DND-41 (cell line): Measurements from ENCODE around the gene LINGO1.

Experiments
- ATAC-seq: fragments of 200-7000 bp; cut with Tn5 transposase; 3 replicates; pipeline ENCODE4 v1.9.1; 2021; ENCODE audit warnings: low read depth; ENCODE audit not compliant: insufficient read depth
- DNase-seq: peaks from one replicate; pipeline ENCODE4 v3.0.0-alpha.2; 2020
- H2AFZ ChIP-seq: 2 replicates; pipeline ENCODE4 v1.6.0; 2012; ENCODE audit warnings: low read depth, low read length
- H3K27ac ChIP-seq: 2 replicates; pipeline ENCODE4 v1.5.1; 2012; ENCODE audit warnings: low read length, inconsistent platforms
- H3K27me3 ChIP-seq: fragments of 200-600 bp; sonication (generic); 2 replicates; pipeline ENCODE4 v1.6.0; 2012; ENCODE audit warnings: low read length, mild to moderate bottlenecking, inconsistent platforms; ENCODE audit not compliant: insufficient read depth, poor library complexity
- H3K36me3 ChIP-seq: 2 replicates; pipeline ENCODE4 v1.5.1; 2012; ENCODE audit warnings: low read length, inconsistent platforms; ENCODE audit not compliant: insufficient read depth
- H3K4me1 ChIP-seq: 2 replicates; pipeline ENCODE4 v1.5.1; 2012; ENCODE audit warnings: mild to moderate bottlenecking, low read length; ENCODE audit not compliant: insufficient read depth
- H3K4me2 ChIP-seq: 2 replicates; pipeline ENCODE4 v1.6.0; 2012; ENCODE audit warnings: mild to moderate bottlenecking, moderate library complexity, low read length, inconsistent platforms; ENCODE audit not compliant: insufficient read depth
- H3K4me3 ChIP-seq, 2 experiments: fragments of 200-600 bp in 1 of 2; shearing (Covaris generic) in 1 of 2; 2 replicates each; pipeline ENCODE4 v1.5.1; 2012 to 2016; ENCODE audit warnings: inconsistent platforms in 2 of 2, low read length in 2 of 2, mild to moderate bottlenecking in 2 of 2, low read depth in 1 of 2, moderate library complexity in 1 of 2
- H3K79me2 ChIP-seq: 2 replicates; pipeline ENCODE4 v1.6.0; 2012; ENCODE audit warnings: low read length, inconsistent platforms; ENCODE audit not compliant: insufficient read depth
- H3K9ac ChIP-seq: 2 replicates; pipeline ENCODE4 v1.6.0; 2012; ENCODE audit warnings: low read depth, mild to moderate bottlenecking, inconsistent platforms, low read length, moderate library complexity
- H3K9me3 ChIP-seq: 2 replicates; pipeline ENCODE4 v1.5.1; 2012; ENCODE audit warnings: low read length, moderate library complexity, mild to moderate bottlenecking, inconsistent platforms; ENCODE audit not compliant: insufficient read depth, severe bottlenecking
- H4K20me1 ChIP-seq: 2 replicates; pipeline ENCODE4 v1.6.0; 2012; ENCODE audit warnings: low read length; ENCODE audit not compliant: insufficient read depth
- EZH2 ChIP-seq: IDR thresholded peaks from 3 replicates; pipeline ENCODE4 v1.6.1; 2012; ENCODE audit warnings: borderline replicate concordance, low read depth, mild to moderate bottlenecking, moderate library complexity, low read length, inconsistent platforms; ENCODE audit not compliant: severe bottlenecking
- TF ChIP-seq, protein P1 (sequence below): IDR thresholded peaks from 2 replicates; pipeline ENCODE4 v1.5.1; 2012; ENCODE audit warnings: borderline replicate concordance, low read length, moderate library complexity, mild to moderate bottlenecking; ENCODE audit not compliant: poor library complexity, severe bottlenecking; ENCODE audit errors: extremely low read depth

Gene LINGO1

DNA sequence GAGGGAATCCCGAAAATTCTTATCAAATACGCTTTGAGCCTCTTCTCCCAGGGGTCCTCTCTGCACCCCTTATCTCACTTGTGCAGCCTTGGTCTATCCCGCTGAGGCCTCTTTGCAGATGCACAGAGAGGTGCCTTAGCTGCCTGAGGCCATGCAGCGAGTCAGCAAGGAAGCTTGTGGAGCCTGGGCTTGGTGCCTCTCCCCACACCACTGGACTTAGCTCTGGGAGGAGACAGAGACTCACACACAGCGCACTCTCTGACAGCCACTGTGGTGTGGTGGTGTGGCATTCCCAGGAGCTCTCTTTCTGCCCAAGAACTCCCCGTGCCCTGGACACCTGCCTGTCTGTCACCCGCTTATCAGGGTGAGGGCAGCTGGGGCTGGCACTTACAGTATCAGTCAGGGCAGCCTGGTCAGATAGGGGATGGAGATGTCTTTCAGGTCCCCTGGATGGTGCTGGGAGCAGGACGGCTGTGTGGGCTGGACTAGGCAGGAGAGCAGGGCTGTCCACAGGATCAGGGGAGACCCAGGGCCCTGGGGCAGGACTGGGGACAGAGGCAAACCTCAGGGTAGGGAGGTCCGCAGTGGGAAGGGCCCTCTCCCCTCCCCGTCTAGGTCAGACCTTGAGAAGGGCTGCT lies 10.2 kb upstream of the LINGO1 start:
- DNase-seq: no peak

DNA sequence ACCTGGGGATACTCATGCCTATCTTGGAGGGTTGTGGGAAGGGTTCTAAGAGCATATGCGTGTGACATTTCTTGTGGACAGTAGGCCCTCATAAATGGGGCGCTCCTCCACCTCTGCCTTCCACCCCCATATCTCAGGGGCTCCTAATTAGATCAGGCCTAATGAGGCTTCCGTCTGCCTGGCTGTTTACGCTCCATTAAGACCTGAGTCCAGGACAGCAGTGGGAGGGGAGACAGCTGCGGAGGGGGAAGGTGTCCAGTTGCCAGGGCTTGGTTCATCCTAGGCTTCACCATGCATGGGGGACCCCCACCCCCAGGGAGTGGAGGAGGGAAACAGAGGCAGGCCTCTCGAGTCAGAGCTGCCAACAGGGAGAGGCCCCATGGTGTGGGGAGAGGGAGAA lies 9.3 kb upstream of the LINGO1 start:
- TF ChIP-seq, protein P1, sequence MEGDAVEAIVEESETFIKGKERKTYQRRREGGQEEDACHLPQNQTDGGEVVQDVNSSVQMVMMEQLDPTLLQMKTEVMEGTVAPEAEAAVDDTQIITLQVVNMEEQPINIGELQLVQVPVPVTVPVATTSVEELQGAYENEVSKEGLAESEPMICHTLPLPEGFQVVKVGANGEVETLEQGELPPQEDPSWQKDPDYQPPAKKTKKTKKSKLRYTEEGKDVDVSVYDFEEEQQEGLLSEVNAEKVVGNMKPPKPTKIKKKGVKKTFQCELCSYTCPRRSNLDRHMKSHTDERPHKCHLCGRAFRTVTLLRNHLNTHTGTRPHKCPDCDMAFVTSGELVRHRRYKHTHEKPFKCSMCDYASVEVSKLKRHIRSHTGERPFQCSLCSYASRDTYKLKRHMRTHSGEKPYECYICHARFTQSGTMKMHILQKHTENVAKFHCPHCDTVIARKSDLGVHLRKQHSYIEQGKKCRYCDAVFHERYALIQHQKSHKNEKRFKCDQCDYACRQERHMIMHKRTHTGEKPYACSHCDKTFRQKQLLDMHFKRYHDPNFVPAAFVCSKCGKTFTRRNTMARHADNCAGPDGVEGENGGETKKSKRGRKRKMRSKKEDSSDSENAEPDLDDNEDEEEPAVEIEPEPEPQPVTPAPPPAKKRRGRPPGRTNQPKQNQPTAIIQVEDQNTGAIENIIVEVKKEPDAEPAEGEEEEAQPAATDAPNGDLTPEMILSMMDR: no peak
- TF ChIP-seq EZH2: no peak
- DNase-seq (no peak), ATAC-seq (no peak)
- no peak overlapping the region for H3K9ac ChIP-seq
- no peaks in the 10 kb centered on the region for H3K4me1 ChIP-seq
- no peak overlapping the region for H2AFZ ChIP-seq
- H3K27me3 ChIP-seq: no peaks in the 10 kb centered on the region
- no peaks in the 10 kb centered on the region for H3K9me3 ChIP-seq
- no peak overlapping the region for H3K4me3 ChIP-seq
- no peak overlapping the region for H3K27ac ChIP-seq
- H3K36me3 ChIP-seq: no peaks in the 10 kb centered on the region
- H3K4me2 ChIP-seq: no peak overlapping the region
- H3K79me2 ChIP-seq: no peaks in the 10 kb centered on the region
- H4K20me1 ChIP-seq: 0 out of 2 replicates have a peak, but pooled peaks cover under 1% of the 10 kb centered on the region

More for the DNA sequence above, 10.2 kb upstream of the LINGO1 start:
- no peaks in the 10 kb centered on the region for H3K79me2 ChIP-seq
- no peak overlapping the region for H3K4me3 ChIP-seq
- no peak overlapping the region for H3K4me2 ChIP-seq
- H3K9me3 ChIP-seq: no peaks in the 10 kb centered on the region
- H3K4me1 ChIP-seq: no peaks in the 10 kb centered on the region
- H4K20me1 ChIP-seq: no peaks in the 10 kb centered on the region
- H3K27me3 ChIP-seq: no peaks in the 10 kb centered on the region
- ATAC-seq: no peak
- no peak overlapping the region for H3K9ac ChIP-seq
- no peak overlapping the region for H3K27ac ChIP-seq
- H2AFZ ChIP-seq: no peak overlapping the region
- TF ChIP-seq, protein P1: no peak
- TF ChIP-seq EZH2: no peak
- H3K36me3 ChIP-seq: no peaks in the 10 kb centered on the region

- Histone ChIP-seq H3K36me3 (no peaks in the 10 kb centered on the region), H3K27me3 (no peaks in the 10 kb centered on the region), H4K20me1 (0 out of 2 replicates have a peak, but pooled peaks cover 4% of the 10 kb centered on the region), H3K9me3 (no peaks in the 10 kb centered on the region), H3K27ac (no peak overlapping the region), H3K79me2 (no peaks in the 10 kb centered on the region), H3K4me2 (no peak overlapping the region), H2AFZ (no peak overlapping the region), H3K4me1 (no peaks in the 10 kb centered on the region), H3K9ac (no peak overlapping the region), H3K4me3 (no peak overlapping the region)
- no peak for TF ChIP-seq EZH2
- TF ChIP-seq, protein P1: no peak
- DNase-seq (no peak), ATAC-seq (no peak)
Observed at GRCh38 chr15:77640615-77641014, 7.9 kb upstream of the LINGO1 start.
